ENCODE measurements around the gene SPTB. TPM values are rescaled to one million over a fixed set of nuclear protein-coding genes. Genes with fewer than 3 reads are reported as not detected.

SPTB gene
- total and polyA plus RNA-seq, 10 of the 15 experiments (the other 5 are each of a cell fraction or from before 2014, with no cell fraction given): under 0.01 to 0.04 (median 0.02) TPM; not detected in 4

- POLR2A ChIA-PET: interaction anchor here (0.7 to 1.5 kb wide), 2 partner anchors 18 to 83 kb away, joined by 3 read pairs; no protein-coding TSS in a partner anchor
- in situ Hi-C loops (cut with MboI) (no loop called here), intact Hi-C loops (cut with micrococcal nuclease; ENCODE audit: unreplicated experiment) (no loop called here)
- no peak for FAIRE-seq
- no peak overlapping the region for H3K27ac ChIP-seq (ENCODE audit: control insufficient read depth, insufficient read depth)
- H3K36me3 ChIP-seq (ENCODE audit: control insufficient read depth in 2 of 2, insufficient read depth in 2 of 2, low read length in 1 of 2): no peaks in the 10 kb centered on the region
- no peaks in the 10 kb centered on the region for H4K20me1 ChIP-seq (ENCODE audit: control insufficient read depth, insufficient read depth)
- SMC1A ChIA-PET (ENCODE audit: uncharacterized antibody, unreplicated experiment): no interaction called here
- H3K27me3 ChIP-seq (replicated peaks in 1 of 2; ENCODE audit: control insufficient read depth in 2 of 2, insufficient read depth in 2 of 2, low read length in 1 of 2): no peaks in the 10 kb centered on the region; a peak in 3 of 4 replicates
- H3K9ac ChIP-seq (ENCODE audit: control insufficient read depth, insufficient read depth, low read length): no peak overlapping the region
- no peak overlapping the region for H2AFZ ChIP-seq (ENCODE audit: control insufficient read depth, low read depth, low read length)
- H3K4me3 ChIP-seq: no peak overlapping the region
- no peak; the same call in 2 of the 3 replicates for ATAC-seq
- CTCF ChIA-PET: interaction anchor here (0.8 to 1.3 kb wide), 2 partner anchors 36 to 50 kb away, joined by 3 to 4 read pairs; no protein-coding TSS in a partner anchor
- DNase-seq (ENCODE audit: low read depth, low spot score): no peak
- 19% methylated on average over 5 of the region's 5 CpGs for WGBS (ENCODE audit: insufficient coverage, insufficient replicate concordance, low lambda C conversion rate, missing lambda C conversion rate)
- no peaks in the 10 kb centered on the region for H3K79me2 ChIP-seq (ENCODE audit: control insufficient read depth, insufficient read depth, low read length)
- BruUV-seq (replicated peaks): no TSS peak
- H3K9me3 ChIP-seq (replicated peaks; ENCODE audit: control insufficient read depth, insufficient read depth, low read length): no peaks in the 10 kb centered on the region
- no peak for TF ChIP-seq IKZF2 (IDR thresholded peaks at IDR 0.05)
- no peak for TF ChIP-seq POLR2AphosphoS5 (IDR thresholded peaks at IDR 0.05; ENCODE audit: low read length)
- TF ChIP-seq SREBF2 (IDR thresholded peaks at IDR 0.05; ENCODE audit: low read length): no peak
- no peak overlapping the region for H3K4me2 ChIP-seq (ENCODE audit: control insufficient read depth, insufficient read depth)
- no peaks in the 10 kb centered on the region for H3K4me1 ChIP-seq (ENCODE audit: control insufficient read depth, insufficient read depth, low read length)
- RAD21 ChIA-PET (ENCODE audit: unreplicated experiment): no interaction called here
Observed at GRCh38 chr14:64722842-64723447, 156.8 kb downstream of the SPTB start.

GRCh38 chr14:64721899-64722298 lies 157.8 kb downstream of the SPTB start:
- DNase-seq (ENCODE audit: low read depth, low spot score) (no peak), ATAC-seq (no peak), FAIRE-seq (no peak)
- TF ChIP-seq NRF1 (conservative IDR thresholded peaks at IDR 0.05; ENCODE audit: low read depth, low read length) (no peak), MTA2 (IDR thresholded peaks at IDR 0.05; ENCODE audit: low read depth) (no peak), ZNF207 (IDR thresholded peaks at IDR 0.05; ENCODE audit: borderline replicate concordance) (no peak), ZNF384 (IDR thresholded peaks at IDR 0.05; ENCODE audit: borderline replicate concordance, low read depth, low read length) (no peak), SIX5 (IDR thresholded peaks at IDR 0.05; ENCODE audit: low read depth, low read length, severe bottlenecking) (no peak), HCFC1 (IDR thresholded peaks at IDR 0.05; ENCODE audit: low read length) (no peak), CBX3 (IDR thresholded peaks at IDR 0.05; ENCODE audit: borderline replicate concordance, low read depth) (no peak), RBBP5 (conservative IDR thresholded peaks at IDR 0.05) (no peak), EED (IDR thresholded peaks at IDR 0.05; ENCODE audit: low read depth) (no peak), IKZF2 (IDR thresholded peaks at IDR 0.05) (no peak), NFXL1 (IDR thresholded peaks at IDR 0.05; ENCODE audit: borderline replicate concordance) (no peak)
- Histone ChIP-seq H3K27ac (ENCODE audit: control insufficient read depth, insufficient read depth) (no peak overlapping the region), H3K27me3 (replicated peaks in 1 of 2; ENCODE audit: control insufficient read depth in 2 of 2, insufficient read depth in 2 of 2, low read length in 1 of 2) (no peaks in the 10 kb centered on the region; a peak in 3 of 4 replicates), H3K9ac (ENCODE audit: control insufficient read depth, insufficient read depth, low read length) (no peak overlapping the region), H3K4me1 (ENCODE audit: control insufficient read depth, insufficient read depth, low read length) (no peaks in the 10 kb centered on the region), H2AFZ (ENCODE audit: control insufficient read depth, low read depth, low read length) (no peak overlapping the region), H3K36me3 (ENCODE audit: control insufficient read depth in 2 of 2, insufficient read depth in 2 of 2, low read length in 1 of 2) (no peaks in the 10 kb centered on the region), H3K4me2 (ENCODE audit: control insufficient read depth, insufficient read depth) (no peak overlapping the region), H4K20me1 (ENCODE audit: control insufficient read depth, insufficient read depth) (no peaks in the 10 kb centered on the region), H3K4me3 (no peak overlapping the region), H3K9me3 (replicated peaks; ENCODE audit: control insufficient read depth, insufficient read depth, low read length) (no peaks in the 10 kb centered on the region), H3K79me2 (ENCODE audit: control insufficient read depth, insufficient read depth, low read length) (no peaks in the 10 kb centered on the region)
- intact Hi-C loops (cut with micrococcal nuclease; ENCODE audit: unreplicated experiment) (no loop called here), in situ Hi-C loops (cut with MboI) (no loop called here)
- ChIA-PET POLR2A (interaction anchor here (0.6 to 1.5 kb wide), 2 partner anchors 17 to 150 kb away, joined by 3 read pairs; no protein-coding TSS in a partner anchor), SMC1A (ENCODE audit: uncharacterized antibody, unreplicated experiment) (interaction anchor here (0.7 to 1.0 kb wide), 2 partner anchors 12 to 47 kb away, joined by 3 to 4 read pairs; no protein-coding TSS in a partner anchor), RAD21 (ENCODE audit: unreplicated experiment) (no interaction called here), CTCF (interaction anchor here (1.5 kb wide), 1 partner anchor 12 kb away, joined by 5 read pairs; no protein-coding TSS in a partner anchor)
- no TSS peak for BruUV-seq (replicated peaks)
- 50% methylated on average over 9 of the region's 9 CpGs for WGBS (ENCODE audit: insufficient coverage, insufficient replicate concordance, low lambda C conversion rate, missing lambda C conversion rate)
